ENCODE data around the gene CHST15.
"Not testable (repeated sequence)": the region's sequence is repeated elsewhere in the genome, so short reads cannot be mapped to it uniquely, and the experiment has no call there.

CHST15 gene

GRCh38 chr10:124124123-124124768 is 30.8 kb upstream of the CHST15 start:
- DNase-seq: no peak

- DNase-seq: no peak
Measured at GRCh38 chr10:124123156-124123555, 29.8 kb upstream of the CHST15 start.

GRCh38 chr10:124122211-124122610 is 28.8 kb upstream of the CHST15 start:
- no peak for DNase-seq

GRCh38 chr10:124120410-124121061 is 27.1 kb upstream of the CHST15 start:
- no peak for DNase-seq

- no peak for DNase-seq
Measured at GRCh38 chr10:124119946-124120345, 26.5 kb upstream of the CHST15 start.

- DNase-seq: no peak
Measured at GRCh38 chr10:124119216-124119615, 25.8 kb upstream of the CHST15 start.

- DNase-seq: no peak
Measured at GRCh38 chr10:124117833-124118232, 24.4 kb upstream of the CHST15 start.

- no peak for DNase-seq
Measured at GRCh38 chr10:124117511-124117785, 24.1 kb upstream of the CHST15 start.

- no peak for DNase-seq
Measured at GRCh38 chr10:124116771-124117510, 23.5 kb upstream of the CHST15 start.

- no peak for DNase-seq
Measured at GRCh38 chr10:124114696-124115095, 21.3 kb upstream of the CHST15 start.

- DNase-seq: no peak
Measured at GRCh38 chr10:124112891-124113580, 19.6 kb upstream of the CHST15 start.

GRCh38 chr10:124110882-124111281 is 17.5 kb upstream of the CHST15 start:
- no peak for DNase-seq

- no peak for DNase-seq
Measured at GRCh38 chr10:124109261-124109660, 15.9 kb upstream of the CHST15 start.

GRCh38 chr10:124107072-124107471 is 13.7 kb upstream of the CHST15 start:
- no peak for DNase-seq

- no peak for DNase-seq
Measured at GRCh38 chr10:124106241-124106879, 13.0 kb upstream of the CHST15 start.

- DNase-seq: no peak
Measured at GRCh38 chr10:124105594-124105993, 12.2 kb upstream of the CHST15 start.

GRCh38 chr10:124105045-124105444 is 11.6 kb upstream of the CHST15 start:
- no peak for DNase-seq

- DNase-seq: no peak
Measured at GRCh38 chr10:124104011-124104627, 10.7 kb upstream of the CHST15 start.

GRCh38 chr10:124101351-124101750 is 8.0 kb upstream of the CHST15 start:
- no peak for DNase-seq

- DNase-seq: not testable (repeated sequence)
Measured at GRCh38 chr10:124100651-124101050, 7.3 kb upstream of the CHST15 start.

GRCh38 chr10:124100124-124100523 is 6.7 kb upstream of the CHST15 start:
- DNase-seq: no peak

GRCh38 chr10:124099604-124100003 is 6.2 kb upstream of the CHST15 start:
- no peak for DNase-seq

GRCh38 chr10:124098575-124098974 is 5.2 kb upstream of the CHST15 start:
- no peak for DNase-seq
